NCI-H748 treated with DMSO at 0.1 percent for 48 hours (cell line): ENCODE data around the gene SCGB1D2.
"Not testable (repeated sequence)": the region's sequence is repeated elsewhere in the genome, so short reads cannot be mapped to it uniquely, and the experiment has no call there.

Source experiments
- DNase-seq: peaks from one replicate; lab custom pipeline; 2025; lab: John Stamatoyannopoulos, UW

SCGB1D2 gene

GRCh38 chr11:62242021-62242420 is at the start of gene SCGB1D2:
SCGB1D2 (plus strand) TSS chr11:62242239; CDS start chr11:62242308, 69 bp downstream.
- peak; percentile 60 for DNase-seq

GRCh38 chr11:62193952-62194351 is 48.1 kb upstream of the SCGB1D2 start:
- DNase-seq, result no peak

- not testable (repeated sequence) for DNase-seq
Observed at GRCh38 chr11:62195010-62195409, 47.0 kb upstream of the SCGB1D2 start.

GRCh38 chr11:62195945-62196344 is 46.1 kb upstream of the SCGB1D2 start:
- no peak for DNase-seq

- DNase-seq, result not testable (repeated sequence)
Observed at GRCh38 chr11:62197400-62197799, 44.6 kb upstream of the SCGB1D2 start.

GRCh38 chr11:62201376-62201775 is 40.7 kb upstream of the SCGB1D2 start:
- DNase-seq, result no peak

GRCh38 chr11:62202910-62203309 is 39.1 kb upstream of the SCGB1D2 start:
- no peak for DNase-seq

GRCh38 chr11:62204430-62204829 is 37.6 kb upstream of the SCGB1D2 start:
- no peak for DNase-seq

GRCh38 chr11:62205441-62205840 is 36.6 kb upstream of the SCGB1D2 start:
- DNase-seq, result no peak

- not testable (repeated sequence) for DNase-seq
Observed at GRCh38 chr11:62206276-62207066, 35.6 kb upstream of the SCGB1D2 start.

- DNase-seq, result no peak
Observed at GRCh38 chr11:62208785-62209144, 33.3 kb upstream of the SCGB1D2 start.

- peak; percentile 28 for DNase-seq
Observed at GRCh38 chr11:62217191-62217748, 24.8 kb upstream of the SCGB1D2 start.

GRCh38 chr11:62221498-62221897 is 20.5 kb upstream of the SCGB1D2 start:
- no peak for DNase-seq

- no peak for DNase-seq
Observed at GRCh38 chr11:62223095-62223494, 18.9 kb upstream of the SCGB1D2 start.

GRCh38 chr11:62233730-62234129 is 8.3 kb upstream of the SCGB1D2 start:
- DNase-seq, result no peak

GRCh38 chr11:62236187-62236586 is 5.9 kb upstream of the SCGB1D2 start:
- no peak for DNase-seq

- no peak for DNase-seq
Observed at GRCh38 chr11:62237499-62237898, 4.5 kb upstream of the SCGB1D2 start.

- no peak for DNase-seq
Observed at GRCh38 chr11:62238151-62238550, 3.9 kb upstream of the SCGB1D2 start.

GRCh38 chr11:62241095-62241494 is 944 bp upstream of the SCGB1D2 start:
- DNase-seq, result no peak

GRCh38 chr11:62245271-62245753 is 3.3 kb downstream of the SCGB1D2 start:
- DNase-seq, result no peak

- DNase-seq, result no peak
Observed at GRCh38 chr11:62251698-62252097, 9.7 kb downstream of the SCGB1D2 start.

GRCh38 chr11:62253999-62254542 is 12.0 kb downstream of the SCGB1D2 start:
- DNase-seq, result no peak

- DNase-seq, result no peak
Observed at GRCh38 chr11:62256281-62256680, 14.2 kb downstream of the SCGB1D2 start.
